B cell (primary cell): ENCODE data around the gene TP53I13. TPM values are rescaled to one million over a fixed set of nuclear protein-coding genes. Genes with fewer than 3 reads are reported as not detected.

ENCODE experiments used
- ATAC-seq: fragments of 200-7000 bp; cut with Tn5 transposase; one replicate; pipeline ENCODE4 v1.10.0; 2021; ENCODE audit warnings: low read depth, mild to moderate bottlenecking, moderate number of reproducible peaks, moderate library complexity
- CTCF ChIA-PET: fragments of 350-600 bp; sonication (Branson Sonifier 250); formaldehyde crosslinking; loops from one replicate; lab custom pipeline; 2021; ENCODE audit warnings: antibody characterized with exemption, inconsistent platforms; lab: Charles Lee
- POLR2A ChIA-PET: fragments of 350-600 bp; sonication (Branson Sonifier 250); formaldehyde crosslinking; loops from one replicate; lab custom pipeline; 2021; ENCODE audit warnings: antibody characterized with exemption; lab: Charles Lee
- DNase-seq: peaks from one replicate; pipeline ENCODE4 v3.0.0; 2013
- H2AFZ ChIP-seq: 2 replicates; pipeline ENCODE4 v1.6.1; 2012; ENCODE audit warnings: mild to moderate bottlenecking, low read depth, low read length; ENCODE audit not compliant: insufficient read depth, poor library complexity, severe bottlenecking
- H3K27ac ChIP-seq, 2 donors: 1 replicate in 1 of 2; 2 replicates in 1 of 2; pipeline ENCODE4 v1.5.1; 2012 to 2013; ENCODE audit warnings: low read length in 2 of 2, mild to moderate bottlenecking in 2 of 2, moderate library complexity in 1 of 2
- H3K27me3 ChIP-seq, 4 experiments: fragments of 200-600 bp in 1 of 4; sonication (generic) in 1 of 4; replicated peaks in 1 of 4; 1 replicate in 2 of 4; 2 replicates in 2 of 4; pipeline versions ENCODE4 v1.6.1 to v1.7.0; 2013 to 2016; ENCODE audit warnings: low read length in 3 of 4, mild to moderate bottlenecking in 2 of 4, mixed read lengths in 1 of 4, moderate library complexity in 1 of 4; ENCODE audit not compliant: insufficient read depth in 4 of 4, control insufficient read depth in 3 of 4; ENCODE audit errors: control extremely low read depth in 1 of 4
- H3K36me3 ChIP-seq, 2 experiments: replicated peaks in 1 of 2; 1 replicate in 1 of 2; 2 replicates in 1 of 2; pipeline versions ENCODE4 v1.6.1 to v1.7.1; 2013; ENCODE audit warnings: low read length in 1 of 2; ENCODE audit not compliant: insufficient read depth in 2 of 2, control insufficient read depth in 1 of 2; ENCODE audit errors: control extremely low read depth in 1 of 2, extremely low read depth in 1 of 2
- H3K4me1 ChIP-seq, 2 donors: fragments of 200-600 bp in 1 of 2; sonication (generic) in 1 of 2; 1 replicate in 1 of 2; 2 replicates in 1 of 2; pipeline versions ENCODE4 v1.5.1 to v1.6.1; 2013 to 2017; ENCODE audit warnings: low read length in 2 of 2; ENCODE audit not compliant: control insufficient read depth in 2 of 2, insufficient read depth in 2 of 2
- H3K4me2 ChIP-seq: replicated peaks from 2 replicates; pipeline ENCODE3; 2012; ENCODE audit warnings: mild to moderate bottlenecking, low read depth, low read length; ENCODE audit not compliant: poor library complexity, severe bottlenecking
- H3K4me3 ChIP-seq, 5 experiments: fragments of 200-600 bp in 1 of 5; sonication (generic) in 1 of 5; 1 replicate in 3 of 5; 2 replicates in 2 of 5; pipeline versions ENCODE4 v1.5.1 to v1.7.0; 2011 to 2016; ENCODE audit warnings: low read length in 4 of 5, mild to moderate bottlenecking in 4 of 5, low read depth in 2 of 5, control low read depth in 1 of 5, moderate library complexity in 1 of 5; ENCODE audit not compliant: insufficient read depth in 1 of 5; ENCODE audit errors: control extremely low read depth in 1 of 5, extremely low read depth in 1 of 5
- H3K79me2 ChIP-seq: fragments of 200-600 bp; sonication (generic); one replicate; pipeline ENCODE4 v1.6.0; 2016; ENCODE audit warnings: low read length; ENCODE audit not compliant: control insufficient read depth, insufficient read depth
- H3K9ac ChIP-seq: fragments of 200-600 bp; sonication (generic); 2 replicates; pipeline ENCODE4 v1.6.1; 2017; ENCODE audit warnings: mild to moderate bottlenecking, low read length, moderate library complexity
- H3K9me3 ChIP-seq, 3 donors: one replicate each; pipeline versions ENCODE4 v1.6.1 to v1.7.1; 2013; ENCODE audit warnings: low read length in 2 of 3; ENCODE audit not compliant: control insufficient read depth in 2 of 3, insufficient read depth in 1 of 3; ENCODE audit errors: control extremely low read depth in 1 of 3
- H4K20me1 ChIP-seq: 2 replicates; pipeline ENCODE4 v1.6.0; 2012; ENCODE audit warnings: mild to moderate bottlenecking, low read length; ENCODE audit not compliant: insufficient read depth, control insufficient read depth, poor library complexity, severe bottlenecking
- H3K27ac Mint-ChIP-seq: one replicate; pipeline ENCODE4 v1.8.0; 2021; ENCODE audit warnings: mixed read lengths
- H3K27me3 Mint-ChIP-seq: one replicate; pipeline ENCODE4 v1.8.0; 2021; ENCODE audit warnings: mixed read lengths
- H3K4me1 Mint-ChIP-seq: one replicate; pipeline ENCODE4 v1.8.0; 2021; ENCODE audit warnings: mixed read lengths
- H3K4me3 Mint-ChIP-seq: one replicate; pipeline ENCODE4 v1.8.0; 2021; ENCODE audit warnings: mixed read lengths
- H3K9me3 Mint-ChIP-seq: one replicate; pipeline ENCODE4 v1.8.0; 2022; ENCODE audit warnings: mixed read lengths; ENCODE audit not compliant: insufficient read depth
- EZH2 ChIP-seq: IDR thresholded peaks from 2 replicates; pipeline ENCODE4 v1.6.1; 2012; ENCODE audit warnings: borderline replicate concordance, low read depth, mild to moderate bottlenecking, moderate library complexity, low read length; ENCODE audit not compliant: insufficient read depth, poor library complexity, severe bottlenecking
- WGBS: methylation state at CpG from one replicate; pipeline ENCODE4 v1.1.5; 2013; ENCODE audit warnings: missing lambda C conversion rate; ENCODE audit not compliant: insufficient coverage; 5-methylcytosine and 5-hydroxymethylcytosine counted together
- intact Hi-C: fragments of 100-400 bp; cut with micrococcal nuclease; formaldehyde crosslinking; loops from one replicate; pipeline ENCODE4 v1.10.0; 2022
- polyA plus RNA-seq: library from polyadenylated mRNA; depleted of rRNA; stranded (reverse); fragments of >200 nt; gene quantifications from 2 replicates; pipeline ENCODE4 v1.2.3, GENCODE V29; 2012
- total RNA-seq, 2 donors: library from RNA; stranded (reverse); fragments of 120-200 nt in 1 of 2; gene quantifications; 1 replicate in 1 of 2; 2 replicates in 1 of 2; pipeline versions ENCODE4 v1.2.3 to v1.2.4, GENCODE V29; 2013 to 2022
- TF ChIP-seq, protein P1 (sequence below): fragments of 200-600 bp; IDR thresholded peaks from one replicate; pipeline ENCODE4 v1.8.0; 2022; ENCODE audit warnings: antibody characterized with exemption, mild to moderate bottlenecking

TP53I13 gene
- total and polyA plus RNA-seq, 2 donors (not counting 1 experiment from before 2014, with no cell fraction given) = 224 to 287 TPM

DNA sequence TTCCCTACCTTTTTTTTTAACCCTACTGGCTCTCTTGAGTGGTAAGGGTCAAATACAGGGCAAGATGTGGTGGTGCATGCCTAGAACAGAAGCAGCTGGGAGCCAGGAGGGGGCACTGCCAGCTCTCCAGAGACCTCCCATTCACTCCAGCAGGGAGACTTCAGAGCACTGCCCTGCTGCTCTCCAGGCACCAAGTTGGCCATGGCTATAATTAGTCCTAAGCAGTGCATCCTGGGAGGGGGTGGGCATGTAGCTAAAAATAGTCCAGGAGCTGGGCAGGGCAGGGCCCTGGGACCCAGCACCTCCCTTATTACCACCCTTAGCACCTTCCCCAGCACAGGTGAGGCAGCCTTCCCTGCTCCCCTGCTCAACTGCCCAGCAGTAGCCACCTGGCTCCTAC lies 50.8 kb downstream of the TP53I13 start:
- Mint-ChIP-seq H3K4me1 (peaks cover 59% of the 10 kb centered on the region), H3K9me3 (no peaks in the 10 kb centered on the region), H3K27me3 (peaks cover 5% of the 10 kb centered on the region), H3K27ac (no peak overlapping the region), H3K4me3 (no peak overlapping the region)
- Histone ChIP-seq H3K27ac (no peak overlapping the region), H3K27me3 (peaks cover 0 to 34% (median 12%) of the 10 kb centered on the region in 4 experiments), H3K4me2 (no peak overlapping the region), H4K20me1 (peaks cover 34% of the 10 kb centered on the region), H2AFZ (no peak overlapping the region), H3K36me3 (no peaks in the 10 kb centered on the region), H3K79me2 (peaks cover 6% of the 10 kb centered on the region), H3K9me3 (no peaks in the 10 kb centered on the region), H3K4me3 (no peak overlapping the region), H3K4me1 (peaks cover 50 to 58% of the 10 kb centered on the region in 2 donors), H3K9ac (no peak overlapping the region)
- intact Hi-C loops = loop anchor here (5.0 to 10.0 kb wide), 2 partner anchors 143 to 324 kb away; partner anchors contain the start of gene NUFIP2
- TF ChIP-seq EZH2 = no peak
- TF ChIP-seq, protein P1, sequence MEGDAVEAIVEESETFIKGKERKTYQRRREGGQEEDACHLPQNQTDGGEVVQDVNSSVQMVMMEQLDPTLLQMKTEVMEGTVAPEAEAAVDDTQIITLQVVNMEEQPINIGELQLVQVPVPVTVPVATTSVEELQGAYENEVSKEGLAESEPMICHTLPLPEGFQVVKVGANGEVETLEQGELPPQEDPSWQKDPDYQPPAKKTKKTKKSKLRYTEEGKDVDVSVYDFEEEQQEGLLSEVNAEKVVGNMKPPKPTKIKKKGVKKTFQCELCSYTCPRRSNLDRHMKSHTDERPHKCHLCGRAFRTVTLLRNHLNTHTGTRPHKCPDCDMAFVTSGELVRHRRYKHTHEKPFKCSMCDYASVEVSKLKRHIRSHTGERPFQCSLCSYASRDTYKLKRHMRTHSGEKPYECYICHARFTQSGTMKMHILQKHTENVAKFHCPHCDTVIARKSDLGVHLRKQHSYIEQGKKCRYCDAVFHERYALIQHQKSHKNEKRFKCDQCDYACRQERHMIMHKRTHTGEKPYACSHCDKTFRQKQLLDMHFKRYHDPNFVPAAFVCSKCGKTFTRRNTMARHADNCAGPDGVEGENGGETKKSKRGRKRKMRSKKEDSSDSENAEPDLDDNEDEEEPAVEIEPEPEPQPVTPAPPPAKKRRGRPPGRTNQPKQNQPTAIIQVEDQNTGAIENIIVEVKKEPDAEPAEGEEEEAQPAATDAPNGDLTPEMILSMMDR = no peak
- DNase-seq (peak; percentile 30), ATAC-seq (no peak)
- POLR2A ChIA-PET = interaction anchor here (0.6 kb wide), 1 partner anchor 39 kb away, joined by 3 read pairs; no protein-coding TSS in a partner anchor
- CTCF ChIA-PET = interaction anchor here (0.9 to 15.4 kb wide), 6 partner anchors 20 to 312 kb away, joined by 3 to 336 read pairs (median 20); partner anchors contain the start of genes ABHD15, ANKRD13B, GIT1 and TP53I13

DNA sequence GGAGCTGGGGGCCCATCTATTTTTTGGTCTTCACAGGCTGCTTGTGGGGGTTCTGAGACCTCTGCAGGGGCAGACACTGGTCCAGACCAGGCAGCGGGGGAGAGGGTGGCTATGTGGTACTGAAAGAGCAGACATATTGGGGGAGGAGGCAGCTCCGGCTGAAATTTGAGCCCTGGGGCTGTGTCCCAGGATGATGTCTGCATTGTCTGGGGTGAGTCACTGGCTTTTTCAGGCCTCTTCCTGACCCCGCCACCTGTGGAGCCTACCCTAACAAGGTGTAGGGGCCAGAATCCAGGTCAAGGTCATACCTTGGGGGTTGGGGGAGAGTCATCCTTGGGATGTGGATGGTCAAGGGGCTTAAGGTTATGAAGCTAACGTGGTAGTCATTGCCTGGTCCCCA lies 51.8 kb downstream of the TP53I13 start:
- WGBS = 91% methylated on average over 4 of the region's 4 CpGs
- no peak overlapping the region for H2AFZ ChIP-seq
- CTCF ChIA-PET = interaction anchor here (1.1 to 5.7 kb wide), 3 partner anchors 13 to 28 kb away, joined by 3 to 95 read pairs (median 7); partner anchors contain the start of gene ANKRD13B
- H3K79me2 ChIP-seq = peaks cover 6% of the 10 kb centered on the region
- peaks cover 0 to 25% (median 9%) of the 10 kb centered on the region in 4 experiments for H3K27me3 ChIP-seq
- no peak overlapping the region for H3K4me3 ChIP-seq
- Mint-ChIP-seq H3K4me1 (peaks cover 52% of the 10 kb centered on the region), H3K27me3 (peaks cover 5% of the 10 kb centered on the region), H3K27ac (no peak overlapping the region), H3K4me3 (peak overlapping the region; percentile 7), H3K9me3 (no peaks in the 10 kb centered on the region)
- no peak overlapping the region for H3K27ac ChIP-seq
- no peak overlapping the region for H3K4me2 ChIP-seq
- no peaks in the 10 kb centered on the region for H3K9me3 ChIP-seq
- DNase-seq (no peak), ATAC-seq (no peak)
- POLR2A ChIA-PET = no interaction called here
- H4K20me1 ChIP-seq = peaks cover 34% of the 10 kb centered on the region
- H3K9ac ChIP-seq = no peak overlapping the region
- intact Hi-C loops = no loop called here
- H3K4me1 ChIP-seq = peaks cover 39 to 48% of the 10 kb centered on the region in 2 donors
- TF ChIP-seq EZH2 = no peak
- TF ChIP-seq, protein P1 = no peak
- H3K36me3 ChIP-seq = no peaks in the 10 kb centered on the region
